HT1080 (cell line): Measurements from ENCODE around the gene PIGH. TPM values are rescaled to one million over a fixed set of nuclear protein-coding genes. Genes with fewer than 3 reads are reported as not detected.

Experiments used
- DNase-seq: peaks from one replicate; pipeline ENCODE4 v3.0.0-alpha.2; 2015; ENCODE audit warnings: low read depth
- total RNA-seq: library from RNA; depleted of rRNA; stranded (reverse); fragments of >200 nt; shearing (Covaris generic); gene quantifications from 2 replicates; pipeline ENCODE4 v1.2.3, GENCODE V29; 2014

The PIGH gene
- total RNA-seq, 1 experiment from 2014 or later, result 37.4 TPM

GRCh38 chr14:67575684-67576083 lies 24.4 kb downstream of the PIGH start:
- DNase-seq, result peak; percentile 35

GRCh38 chr14:67574806-67575205 lies 25.3 kb downstream of the PIGH start:
- DNase-seq, result no peak

GRCh38 chr14:67574156-67574555 lies 25.9 kb downstream of the PIGH start:
- DNase-seq, result no peak

- DNase-seq, result no peak
Observed at GRCh38 chr14:67573228-67574010, 26.6 kb downstream of the PIGH start.

GRCh38 chr14:67572608-67573007 lies 27.5 kb downstream of the PIGH start:
- DNase-seq, result no peak

- no peak for DNase-seq
Observed at GRCh38 chr14:67571991-67572323, 28.1 kb downstream of the PIGH start.

GRCh38 chr14:67571275-67571990 lies 28.6 kb downstream of the PIGH start:
- DNase-seq, result peak; percentile 50

GRCh38 chr14:67570453-67570852 lies 29.6 kb downstream of the PIGH start:
- no peak for DNase-seq

GRCh38 chr14:67569651-67570290 lies 30.3 kb downstream of the PIGH start:
- no peak for DNase-seq

GRCh38 chr14:67569011-67569650 lies 30.9 kb downstream of the PIGH start:
- no peak for DNase-seq

- no peak for DNase-seq
Observed at GRCh38 chr14:67567654-67568053, 32.4 kb downstream of the PIGH start.

GRCh38 chr14:67566908-67567307 lies 33.2 kb downstream of the PIGH start:
- DNase-seq, result no peak

- DNase-seq, result no peak
Observed at GRCh38 chr14:67564236-67564635, 35.8 kb downstream of the PIGH start.

- DNase-seq, result no peak
Observed at GRCh38 chr14:67562776-67563150, 37.3 kb downstream of the PIGH start.

- DNase-seq, result no peak
Observed at GRCh38 chr14:67562025-67562775, 37.9 kb downstream of the PIGH start.

- DNase-seq, result no peak
Observed at GRCh38 chr14:67559639-67560038, 40.4 kb downstream of the PIGH start.

- DNase-seq, result no peak
Observed at GRCh38 chr14:67557656-67558055, 42.4 kb downstream of the PIGH start.

- DNase-seq, result peak; percentile 90
Observed at GRCh38 chr14:67557118-67557517, 43.0 kb downstream of the PIGH start.

- DNase-seq, result no peak
Observed at GRCh38 chr14:67556671-67557070, 43.4 kb downstream of the PIGH start.

- no peak for DNase-seq
Observed at GRCh38 chr14:67555518-67556090, 44.5 kb downstream of the PIGH start.

GRCh38 chr14:67554341-67554740 lies 45.7 kb downstream of the PIGH start:
- no peak for DNase-seq
